Measurements from ENCODE around the gene WDR90. TPM values are rescaled to one million over a fixed set of nuclear protein-coding genes. Genes with fewer than 3 reads are reported as not detected.

The WDR90 gene
- total and polyA plus RNA-seq, 7 donors, result 4.0 to 9.7 (median 8.0) TPM

DNA sequence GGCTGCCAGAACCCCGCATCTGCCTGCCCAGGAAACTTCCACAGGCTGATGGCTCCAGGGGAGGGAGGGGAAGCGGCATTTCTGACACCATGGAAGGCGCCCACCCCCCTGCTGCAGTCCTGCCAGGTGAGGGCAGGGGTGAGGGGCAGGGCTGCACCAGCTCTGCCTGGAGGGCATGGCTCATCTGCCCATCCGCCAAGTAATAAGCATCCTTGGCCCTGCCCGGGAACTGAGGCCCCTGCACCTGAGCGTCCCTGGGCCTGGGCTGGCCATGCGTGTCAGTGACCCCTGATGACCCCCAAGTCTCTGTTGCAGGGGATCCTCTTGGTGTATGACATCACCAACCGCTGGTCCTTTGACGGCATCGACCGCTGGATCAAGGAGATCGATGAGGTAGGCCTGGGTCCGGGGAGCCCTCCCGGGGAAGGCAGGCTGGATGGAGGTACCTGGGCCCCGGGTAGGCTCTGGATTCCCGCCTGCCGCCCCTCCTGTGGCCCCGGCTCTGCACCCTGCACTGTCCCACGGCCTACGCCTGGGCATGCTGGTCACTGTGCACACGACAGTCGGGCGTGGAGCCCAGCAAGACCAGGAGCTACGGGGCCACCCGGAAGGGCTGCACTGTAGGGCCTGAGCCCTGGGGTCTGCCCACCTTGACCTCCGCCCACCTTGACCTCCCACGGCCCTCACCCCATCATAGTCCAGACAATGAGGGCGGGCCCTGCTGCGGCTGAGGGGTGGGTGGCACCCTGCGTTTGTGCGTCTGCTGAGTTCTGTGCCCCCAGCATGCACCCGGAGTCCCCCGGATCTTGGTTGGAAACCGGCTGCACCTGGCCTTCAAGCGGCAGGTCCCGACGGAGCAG is 23.8 kb upstream of the WDR90 start:
- intact Hi-C loops (cut with DNase I), result loop anchor here in 1 of 2 donors (5.0 kb wide), 1 partner anchor 33 kb away; the partner anchor contains the start of gene RAB40C

GRCh38 chr16:625977-626765 is 23.0 kb upstream of the WDR90 start:
- Histone ChIP-seq H3K36me3 (ENCODE audit: insufficient read depth in 1 of 2, low read depth in 1 of 2) (peaks cover 0 to 33% of the 10 kb centered on the region in 2 donors), H3K27ac (peak overlapping the region; percentile 68), H3K4me1 (peaks cover 24% of the 10 kb centered on the region), H3K4me3 (no peak overlapping the region), H3K27me3 (ENCODE audit: insufficient read depth in 3 of 3, low read length in 2 of 3) (no peaks in the 10 kb centered on the region), H3K9me3 (no peaks in the 10 kb centered on the region)
- intact Hi-C loops (cut with DNase I), result loop anchor here in 1 of 2 donors (5.0 kb wide), 1 partner anchor 34 kb away; the partner anchor contains the start of gene RAB40C
- peak in 1 of 2 donors; percentile 13 for DNase-seq
- no peak for TF ChIP-seq CTCF (IDR thresholded peaks at IDR 0.05)
- 92 to 95% (median 94%) methylated on average over 24 to 35 of the region's 35 CpGs for WGBS, 3 donors
- ATAC-seq, result no peak

More for the DNA sequence above, 23.8 kb upstream of the WDR90 start:
- no peak for TF ChIP-seq CTCF (IDR thresholded peaks at IDR 0.05)
- Histone ChIP-seq H3K4me1 (peaks cover 16% of the 10 kb centered on the region), H3K4me3 (no peak overlapping the region), H3K9me3 (no peaks in the 10 kb centered on the region), H3K36me3 (ENCODE audit: insufficient read depth in 1 of 2, low read depth in 1 of 2) (peaks cover 0 to 33% of the 10 kb centered on the region in 2 donors), H3K27ac (no peak overlapping the region), H3K27me3 (ENCODE audit: insufficient read depth in 3 of 3, low read length in 2 of 3) (no peaks in the 10 kb centered on the region)
- DNase-seq (peak in 1 of 2 donors; percentile 45), ATAC-seq (no peak)
- 92 to 95% (median 94%) methylated on average over 35 to 37 of the region's 37 CpGs for WGBS, 3 donors

DNA sequence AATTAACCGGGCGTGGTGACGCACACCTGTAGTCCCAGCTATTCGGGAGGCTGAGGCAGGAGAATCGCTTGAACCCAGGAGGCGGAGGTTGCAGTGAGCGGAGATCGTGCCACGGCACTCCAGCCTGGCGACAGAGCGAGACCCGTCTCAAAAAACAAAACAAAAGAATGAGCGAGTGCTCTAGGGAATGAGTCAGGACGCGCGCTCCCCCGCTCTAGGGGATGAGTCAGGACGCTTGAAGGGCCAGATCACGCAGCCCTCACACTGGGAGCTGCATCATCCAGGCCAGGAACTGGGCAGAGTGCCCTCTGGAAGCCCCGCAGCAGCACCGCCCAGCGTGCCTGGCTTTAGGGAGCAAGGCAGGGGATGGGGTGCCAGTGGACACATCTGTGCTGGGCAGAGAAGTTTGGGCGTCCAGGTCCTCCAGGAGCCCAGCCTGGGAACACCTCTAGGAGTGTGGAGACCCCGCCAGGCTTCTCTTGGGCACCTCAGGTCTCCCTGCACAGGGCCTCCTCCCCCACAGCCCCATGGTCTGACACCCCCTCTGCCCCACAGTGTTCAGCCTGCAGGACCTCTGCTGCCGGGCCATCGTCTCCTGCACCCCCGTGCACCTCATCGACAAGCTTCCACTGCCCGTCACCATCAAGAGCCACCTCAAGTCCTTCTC is 22.2 kb upstream of the WDR90 start:
- ATAC-seq, result peak; percentile 68 to 87 (median 76)
- intact Hi-C loops (cut with DNase I), result loop anchor here in 1 of 2 donors (5.0 kb wide), 1 partner anchor 35 kb away; the partner anchor contains the start of gene RAB40C
- 71 to 77% (median 74%) methylated on average over 29 of the region's 29 CpGs for WGBS, 3 donors
- DNase-seq, result peak; percentile 74 to 80
- Histone ChIP-seq H3K4me1 (peaks cover 25% of the 10 kb centered on the region), H3K27ac (peak overlapping the region; percentile 68), H3K27me3 (ENCODE audit: insufficient read depth in 3 of 3, low read length in 2 of 3) (no peaks in the 10 kb centered on the region), H3K36me3 (ENCODE audit: insufficient read depth in 1 of 2, low read depth in 1 of 2) (peaks cover 0 to 33% of the 10 kb centered on the region in 2 donors), H3K9me3 (no peaks in the 10 kb centered on the region), H3K4me3 (no peak overlapping the region)
- TF ChIP-seq CTCF (IDR thresholded peaks at IDR 0.05), result no peak

GRCh38 chr16:627454-628239 is 21.5 kb upstream of the WDR90 start:
- ATAC-seq (peak; percentile 63 to 78 (median 73)), DNase-seq (peak; percentile 59 to 89)

More at GRCh38 chr16:627454-628239, 21.5 kb upstream of the WDR90 start:
- 56 to 73% (median 58%) methylated on average over 48 to 50 of the region's 50 CpGs for WGBS, 3 donors
- Histone ChIP-seq H3K9me3 (no peaks in the 10 kb centered on the region), H3K4me3 (no peak overlapping the region), H3K27ac (peak overlapping the region; percentile 68), H3K36me3 (ENCODE audit: insufficient read depth in 1 of 2, low read depth in 1 of 2) (peaks cover 0 to 33% of the 10 kb centered on the region in 2 donors), H3K27me3 (ENCODE audit: insufficient read depth in 3 of 3, low read length in 2 of 3) (no peaks in the 10 kb centered on the region), H3K4me1 (peaks cover 25% of the 10 kb centered on the region)
- no peak for TF ChIP-seq CTCF (IDR thresholded peaks at IDR 0.05)
- intact Hi-C loops (cut with DNase I), result loop anchor here in 1 of 2 donors (5.0 kb wide), 1 partner anchor 35 kb away; the partner anchor contains the start of gene RAB40C

Data from psoas muscle (tissue), 8 donors.